Measurements from ENCODE around the gene ATP8B1. TPM values are rescaled to one million over a fixed set of nuclear protein-coding genes. Genes with fewer than 3 reads are reported as not detected.

The ATP8B1 gene
- total and polyA plus RNA-seq, 8 donors, result 14.4 to 189 (median 53.3) TPM

DNA sequence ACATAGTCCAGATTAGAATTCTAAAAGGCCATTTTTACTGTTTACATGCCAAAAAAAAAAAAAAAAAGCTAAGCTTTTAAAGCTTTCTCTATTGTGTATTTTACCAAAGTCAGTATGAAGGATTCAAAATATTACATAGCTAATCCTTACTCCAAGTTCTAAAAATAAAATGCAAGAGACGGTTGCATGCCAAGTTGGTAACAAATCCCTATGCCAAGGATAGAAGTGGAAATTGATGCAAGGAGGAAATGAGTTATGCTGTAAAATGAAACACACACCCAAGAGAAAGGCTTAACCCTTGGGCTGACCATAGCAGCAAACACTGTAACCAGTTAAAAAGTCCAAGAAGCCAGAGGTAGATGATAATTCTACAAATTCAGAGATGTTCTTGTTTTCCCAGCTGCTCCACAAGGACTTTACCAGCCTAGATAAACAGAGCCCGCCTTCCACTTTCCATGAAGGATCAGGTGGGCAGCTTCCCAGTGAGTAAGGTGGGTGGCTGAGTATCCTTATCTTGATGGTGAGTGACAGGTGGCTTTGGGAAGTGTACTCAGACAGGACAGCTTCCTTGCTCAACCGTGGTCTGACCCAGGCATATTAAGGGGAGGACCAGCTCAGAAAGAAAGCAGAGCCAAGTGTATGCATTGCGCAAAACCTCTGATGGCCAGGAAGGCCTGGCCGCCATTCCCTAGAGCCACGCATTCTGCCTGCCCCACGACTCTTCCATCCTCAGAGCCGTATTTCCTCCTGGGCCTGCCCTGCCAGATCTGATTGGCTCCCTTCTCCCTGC lies 34.4 kb downstream of the ATP8B1 start:
- Histone ChIP-seq H3K4me3 (no peak overlapping the region), H3K27me3 (no peaks in the 10 kb centered on the region), H3K27ac (peak overlapping the region; percentile 55 to 89 (median 82)), H3K9me3 (no peaks in the 10 kb centered on the region), H3K4me1 (peaks cover 45 to 91% (median 70%) of the 10 kb centered on the region in 4 donors), H3K36me3 (no peaks in the 10 kb centered on the region)
- 35 to 54% (median 44%) methylated on average over 8 of the region's 8 CpGs for WGBS, 5 donors
- intact Hi-C loops (cut with DNase I; ENCODE audit: low total_unique reads), result no loop called here
- peak in 1 of 2 donors; percentile 62 for DNase-seq
- no peak for TF ChIP-seq EP300 (IDR thresholded peaks at IDR 0.05)
- TF ChIP-seq POLR2A (IDR thresholded peaks at IDR 0.05), result no peak
- TF ChIP-seq CTCF (IDR thresholded peaks at IDR 0.05), result no peak
- peak in 2 of 3 donors; percentile 18 to 29 for TF ChIP-seq POLR2AphosphoS5 (IDR thresholded peaks at IDR 0.05)

GRCh38 chr18:57767259-57768050 lies 35.7 kb downstream of the ATP8B1 start:
- Histone ChIP-seq H3K4me1 (peaks cover 38 to 83% (median 65%) of the 10 kb centered on the region in 4 donors), H3K27me3 (no peaks in the 10 kb centered on the region), H3K9me3 (no peaks in the 10 kb centered on the region), H3K36me3 (no peaks in the 10 kb centered on the region), H3K27ac (peak overlapping the region in 4 of 5 donors; percentile 59 to 89 (median 82)), H3K4me3 (no peak overlapping the region)
- WGBS, 5 donors, result 74 to 87% (median 82%) methylated on average over 12 of the region's 12 CpGs
- TF ChIP-seq EP300 (IDR thresholded peaks at IDR 0.05) (no peak), POLR2AphosphoS5 (IDR thresholded peaks at IDR 0.05) (peak in 1 of 3 donors; percentile 13), POLR2A (IDR thresholded peaks at IDR 0.05) (no peak)
- no peak for DNase-seq
- intact Hi-C loops (cut with DNase I; ENCODE audit: low total_unique reads), result no loop called here

- Histone ChIP-seq H3K4me1 (peaks cover 22 to 63% (median 44%) of the 10 kb centered on the region in 4 donors), H3K27me3 (no peaks in the 10 kb centered on the region), H3K27ac (peak overlapping the region in 1 of 5 donors; percentile 82), H3K36me3 (peaks cover 0 to 11% (median 8%) of the 10 kb centered on the region in 4 donors), H3K4me3 (no peak overlapping the region), H3K9me3 (no peaks in the 10 kb centered on the region)
- TF ChIP-seq CTCF (IDR thresholded peaks at IDR 0.05) (no peak), EP300 (IDR thresholded peaks at IDR 0.05) (no peak), POLR2A (IDR thresholded peaks at IDR 0.05) (no peak), POLR2AphosphoS5 (IDR thresholded peaks at IDR 0.05) (no peak)
- intact Hi-C loops (cut with DNase I; ENCODE audit: low total_unique reads), result no loop called here
- 64 to 95% (median 75%) methylated on average over 2 of the region's 2 CpGs for WGBS, 5 donors
- DNase-seq, result peak in 1 of 2 donors; percentile 36
Observed at GRCh38 chr18:57764995-57765394, 38.1 kb downstream of the ATP8B1 start.

- Histone ChIP-seq H3K9me3 (no peaks in the 10 kb centered on the region), H3K36me3 (peaks cover 0 to 18% (median 14%) of the 10 kb centered on the region in 4 donors), H3K27ac (no peak overlapping the region), H3K27me3 (no peaks in the 10 kb centered on the region), H3K4me1 (peaks cover 17 to 58% (median 37%) of the 10 kb centered on the region in 4 donors), H3K4me3 (no peak overlapping the region)
- no peak for TF ChIP-seq EP300 (IDR thresholded peaks at IDR 0.05)
- no peak for TF ChIP-seq POLR2AphosphoS5 (IDR thresholded peaks at IDR 0.05)
- no peak for TF ChIP-seq CTCF (IDR thresholded peaks at IDR 0.05)
- no peak for TF ChIP-seq POLR2A (IDR thresholded peaks at IDR 0.05)
- intact Hi-C loops (cut with DNase I; ENCODE audit: low total_unique reads), result no loop called here
- no peak for DNase-seq
- 90 to 95% (median 94%) methylated on average over 8 of the region's 8 CpGs for WGBS, 5 donors
Observed at GRCh38 chr18:57764087-57764486, 39.0 kb downstream of the ATP8B1 start.

All from stomach (tissue), 9 donors.